ENCODE results near the gene NUF2. TPM values are rescaled to one million over a fixed set of nuclear protein-coding genes. Genes with fewer than 3 reads are reported as not detected.
"Not testable (repeated sequence)": the region's sequence is repeated elsewhere in the genome, so short reads cannot be mapped to it uniquely, and the experiment has no call there.

NUF2 gene
- total RNA-seq, 1 donor from 2014 or later = 36.8 TPM

- no peaks in the 10 kb centered on the region for H3K4me1 Mint-ChIP-seq (ENCODE audit: low read depth)
- no peak overlapping the region for H3K4me3 Mint-ChIP-seq
- DNase-seq (ENCODE audit: low spot score) = no peak
- intact Hi-C loops (cut with micrococcal nuclease) = no loop called here
- peaks cover 12% of the 10 kb centered on the region for H3K36me3 Mint-ChIP-seq (ENCODE audit: low read depth)
- H3K27me3 Mint-ChIP-seq (ENCODE audit: insufficient read depth) = no peaks in the 10 kb centered on the region
- no peaks in the 10 kb centered on the region for H3K9me3 Mint-ChIP-seq
- H3K27ac Mint-ChIP-seq = no peak overlapping the region
Observed at GRCh38 chr1:163300568-163300967, 21.2 kb upstream of the NUF2 start.

- no peaks in the 10 kb centered on the region for H3K9me3 Mint-ChIP-seq
- no peak for DNase-seq (ENCODE audit: low spot score)
- no peaks in the 10 kb centered on the region for H3K27me3 Mint-ChIP-seq (ENCODE audit: insufficient read depth)
- H3K36me3 Mint-ChIP-seq (ENCODE audit: low read depth) = peaks cover 10% of the 10 kb centered on the region
- intact Hi-C loops (cut with micrococcal nuclease) = no loop called here
- no peak overlapping the region for H3K27ac Mint-ChIP-seq
- H3K4me1 Mint-ChIP-seq (ENCODE audit: low read depth) = no peaks in the 10 kb centered on the region
- H3K4me3 Mint-ChIP-seq = no peak overlapping the region
Observed at GRCh38 chr1:163303561-163303960, 18.2 kb upstream of the NUF2 start.

GRCh38 chr1:163305441-163305840, 16.3 kb upstream of the NUF2 start:
- H3K9me3 Mint-ChIP-seq = no peaks in the 10 kb centered on the region
- no peak overlapping the region for H3K4me3 Mint-ChIP-seq
- no peak for DNase-seq (ENCODE audit: low spot score)
- intact Hi-C loops (cut with micrococcal nuclease) = no loop called here
- no peaks in the 10 kb centered on the region for H3K27me3 Mint-ChIP-seq (ENCODE audit: insufficient read depth)
- no peaks in the 10 kb centered on the region for H3K4me1 Mint-ChIP-seq (ENCODE audit: low read depth)
- peaks cover 10% of the 10 kb centered on the region for H3K36me3 Mint-ChIP-seq (ENCODE audit: low read depth)
- H3K27ac Mint-ChIP-seq = no peak overlapping the region

GRCh38 chr1:163307479-163308171, 14.1 kb upstream of the NUF2 start:
- Mint-ChIP-seq H3K27ac (no peak overlapping the region), H3K9me3 (no peaks in the 10 kb centered on the region), H3K4me3 (no peak overlapping the region), H3K36me3 (ENCODE audit: low read depth) (peaks cover 16% of the 10 kb centered on the region), H3K4me1 (ENCODE audit: low read depth) (no peaks in the 10 kb centered on the region), H3K27me3 (ENCODE audit: insufficient read depth) (no peaks in the 10 kb centered on the region)
- intact Hi-C loops (cut with micrococcal nuclease) = no loop called here
- DNase-seq (ENCODE audit: low spot score) = no peak

- intact Hi-C loops (cut with micrococcal nuclease) = no loop called here
- H3K4me3 Mint-ChIP-seq = no peak overlapping the region
- H3K9me3 Mint-ChIP-seq = no peaks in the 10 kb centered on the region
- H3K36me3 Mint-ChIP-seq (ENCODE audit: low read depth) = peaks cover 15% of the 10 kb centered on the region
- H3K27ac Mint-ChIP-seq = no peak overlapping the region
- H3K4me1 Mint-ChIP-seq (ENCODE audit: low read depth) = no peaks in the 10 kb centered on the region
- no peaks in the 10 kb centered on the region for H3K27me3 Mint-ChIP-seq (ENCODE audit: insufficient read depth)
- DNase-seq (ENCODE audit: low spot score) = no peak
Observed at GRCh38 chr1:163308811-163309210, 12.9 kb upstream of the NUF2 start.

- peaks cover 3% of the 10 kb centered on the region for H3K4me1 Mint-ChIP-seq (ENCODE audit: low read depth)
- no peak overlapping the region for H3K27ac Mint-ChIP-seq
- H3K9me3 Mint-ChIP-seq = no peaks in the 10 kb centered on the region
- no peak for DNase-seq (ENCODE audit: low spot score)
- H3K36me3 Mint-ChIP-seq (ENCODE audit: low read depth) = peaks cover 8% of the 10 kb centered on the region
- H3K4me3 Mint-ChIP-seq = no peak overlapping the region
- intact Hi-C loops (cut with micrococcal nuclease) = loop anchor here (1.0 to 2.0 kb wide), 3 partner anchors 141 to 462 kb away; no protein-coding TSS in a partner anchor
- H3K27me3 Mint-ChIP-seq (ENCODE audit: insufficient read depth) = no peaks in the 10 kb centered on the region
Observed at GRCh38 chr1:163315773-163316374, 5.9 kb upstream of the NUF2 start.

GRCh38 chr1:163320891-163321290, 863 bp upstream of the NUF2 start:
- intact Hi-C loops (cut with micrococcal nuclease) = loop anchor here (1.0 to 5.0 kb wide), 4 partner anchors 529 to 1554 kb away; partner anchors contain the start of genes ATF6, HSD17B7, UAP1 and UHMK1
- Mint-ChIP-seq H3K27ac (peak overlapping the region; percentile 98), H3K27me3 (ENCODE audit: insufficient read depth) (peaks cover 3% of the 10 kb centered on the region), H3K4me3 (peak overlapping the region; percentile 92), H3K4me1 (ENCODE audit: low read depth) (peaks cover 49% of the 10 kb centered on the region), H3K9me3 (no peaks in the 10 kb centered on the region), H3K36me3 (ENCODE audit: low read depth) (peaks cover 6% of the 10 kb centered on the region)
- DNase-seq (ENCODE audit: low spot score) = no peak

GRCh38 chr1:163323339-163323738, 1.6 kb downstream of the NUF2 start:
- peak overlapping the region; percentile 92 for H3K4me3 Mint-ChIP-seq
- H3K36me3 Mint-ChIP-seq (ENCODE audit: low read depth) = peaks cover 12% of the 10 kb centered on the region
- H3K4me1 Mint-ChIP-seq (ENCODE audit: low read depth) = peaks cover 62% of the 10 kb centered on the region
- not testable (repeated sequence) for DNase-seq (ENCODE audit: low spot score); H3K9me3 Mint-ChIP-seq; H3K27me3 Mint-ChIP-seq (ENCODE audit: insufficient read depth)
- intact Hi-C loops (cut with micrococcal nuclease) = loop anchor here (5.0 kb wide), 2 partner anchors 531 to 1556 kb away; partner anchors contain the start of genes ATF6 and HSD17B7
- H3K27ac Mint-ChIP-seq = peak overlapping the region; percentile 64

- intact Hi-C loops (cut with micrococcal nuclease) = no loop called here
- Mint-ChIP-seq H3K4me3 (no peak overlapping the region), H3K27me3 (ENCODE audit: insufficient read depth) (no peaks in the 10 kb centered on the region), H3K36me3 (ENCODE audit: low read depth) (peaks cover 63% of the 10 kb centered on the region), H3K9me3 (peaks cover 28% of the 10 kb centered on the region), H3K27ac (no peak overlapping the region), H3K4me1 (ENCODE audit: low read depth) (peaks cover 39% of the 10 kb centered on the region)
- no peak for DNase-seq (ENCODE audit: low spot score)
Observed at GRCh38 chr1:163331116-163331515, 9.4 kb downstream of the NUF2 start.

- intact Hi-C loops (cut with micrococcal nuclease) = no loop called here
- no peak overlapping the region for H3K27ac Mint-ChIP-seq
Observed at GRCh38 chr1:163335216-163335615, 13.5 kb downstream of the NUF2 start.

GRCh38 chr1:163337631-163338030, 15.9 kb downstream of the NUF2 start:
- no peak overlapping the region for H3K4me3 Mint-ChIP-seq
- no peaks in the 10 kb centered on the region for H3K27me3 Mint-ChIP-seq (ENCODE audit: insufficient read depth)
- H3K27ac Mint-ChIP-seq = no peak overlapping the region
- H3K36me3 Mint-ChIP-seq (ENCODE audit: low read depth) = peaks cover 46% of the 10 kb centered on the region
- no peak for DNase-seq (ENCODE audit: low spot score)
- intact Hi-C loops (cut with micrococcal nuclease) = no loop called here
- peaks cover 5% of the 10 kb centered on the region for H3K4me1 Mint-ChIP-seq (ENCODE audit: low read depth)
- peaks cover 13% of the 10 kb centered on the region for H3K9me3 Mint-ChIP-seq

More at GRCh38 chr1:163335216-163335615, 13.5 kb downstream of the NUF2 start:
- no peak for DNase-seq (ENCODE audit: low spot score)
- Mint-ChIP-seq H3K27me3 (ENCODE audit: insufficient read depth) (no peaks in the 10 kb centered on the region), H3K4me3 (no peak overlapping the region), H3K9me3 (peaks cover 26% of the 10 kb centered on the region), H3K4me1 (ENCODE audit: low read depth) (peaks cover 18% of the 10 kb centered on the region), H3K36me3 (ENCODE audit: low read depth) (peaks cover 62% of the 10 kb centered on the region)

- intact Hi-C loops (cut with micrococcal nuclease) = no loop called here
- Mint-ChIP-seq H3K9me3 (no peaks in the 10 kb centered on the region), H3K27me3 (ENCODE audit: insufficient read depth) (no peaks in the 10 kb centered on the region), H3K4me1 (ENCODE audit: low read depth) (no peaks in the 10 kb centered on the region), H3K4me3 (no peak overlapping the region), H3K27ac (no peak overlapping the region), H3K36me3 (ENCODE audit: low read depth) (peaks cover 38% of the 10 kb centered on the region)
- no peak for DNase-seq (ENCODE audit: low spot score)
Observed at GRCh38 chr1:163346326-163346870, 24.6 kb downstream of the NUF2 start.

- Mint-ChIP-seq H3K27me3 (ENCODE audit: insufficient read depth) (no peaks in the 10 kb centered on the region), H3K4me3 (no peak overlapping the region), H3K27ac (no peak overlapping the region), H3K36me3 (ENCODE audit: low read depth) (peaks cover 43% of the 10 kb centered on the region), H3K9me3 (no peaks in the 10 kb centered on the region), H3K4me1 (ENCODE audit: low read depth) (no peaks in the 10 kb centered on the region)
- DNase-seq (ENCODE audit: low spot score) = no peak
- intact Hi-C loops (cut with micrococcal nuclease) = no loop called here
Observed at GRCh38 chr1:163347106-163347505, 25.4 kb downstream of the NUF2 start.

All from activated T-helper 1 cell treated with anti-CD3 and anti-CD28 coated beads, Interleukin-12 subunit alpha, Interleukin-12 subunit beta, Interleukin-2, Interleukin-4 antibody, amounts not matched to agents 30 ng/mL and 10 ng/mL and 1 ng/mL, durations not matched to agents 14 hours and 24 hours and 36 hours (primary cell).